H9 (cell line): ENCODE data around the gene ALG14. TPM values are rescaled to one million over a fixed set of nuclear protein-coding genes. Genes with fewer than 3 reads are reported as not detected.

Experiments used
- DNase-seq: peaks from one replicate; pipeline ENCODE4 v3.0.0-alpha.2; 2017
- H2AFZ ChIP-seq: one replicate; pipeline ENCODE4 v1.6.1; 2013; ENCODE audit warnings: mild to moderate bottlenecking, low read length, control low read depth, moderate library complexity
- H2AK5ac ChIP-seq: 2 replicates; pipeline ENCODE4 v1.6.1; 2013; ENCODE audit warnings: low read length, control low read depth, mixed read lengths; ENCODE audit not compliant: insufficient read length
- H2BK120ac ChIP-seq: one replicate; pipeline ENCODE4 v1.6.1; 2013; ENCODE audit warnings: low read depth, mild to moderate bottlenecking, low read length, control low read depth, inconsistent platforms; ENCODE audit not compliant: poor library complexity, severe bottlenecking
- H2BK12ac ChIP-seq: 2 replicates; pipeline ENCODE4 v1.6.1; 2013; ENCODE audit warnings: low read length, control low read depth, mixed read lengths, low read depth; ENCODE audit not compliant: insufficient read length
- H2BK15ac ChIP-seq: 2 replicates; pipeline ENCODE4 v1.6.1; 2013; ENCODE audit warnings: low read depth, low read length, control low read depth
- H2BK20ac ChIP-seq: one replicate; pipeline ENCODE4 v1.6.1; 2013; ENCODE audit warnings: low read depth, mild to moderate bottlenecking, low read length, control low read depth, inconsistent platforms; ENCODE audit not compliant: poor library complexity, severe bottlenecking
- H2BK5ac ChIP-seq: 2 replicates; pipeline ENCODE4 v1.6.1; 2013; ENCODE audit warnings: low read length, control low read depth, mixed read lengths; ENCODE audit not compliant: insufficient read length
- H3K14ac ChIP-seq: 2 replicates; pipeline ENCODE4 v1.6.1; 2013; ENCODE audit warnings: low read length, control low read depth; ENCODE audit not compliant: insufficient read depth
- H3K18ac ChIP-seq: 2 replicates; pipeline ENCODE4 v1.6.1; 2013; ENCODE audit warnings: low read depth, mild to moderate bottlenecking, mixed read lengths, low read length, control low read depth; ENCODE audit not compliant: insufficient read length
- H3K23ac ChIP-seq: 2 replicates; pipeline ENCODE4 v1.6.1; 2013; ENCODE audit warnings: low read length, control low read depth, mixed read lengths, low read depth; ENCODE audit not compliant: insufficient read length
- H3K23me2 ChIP-seq: 2 replicates; pipeline ENCODE4 v1.6.1; 2013; ENCODE audit warnings: low read depth, mild to moderate bottlenecking, mixed read lengths, low read length, control low read depth; ENCODE audit not compliant: insufficient read length, poor library complexity, severe bottlenecking
- H3K27ac ChIP-seq: 2 replicates; pipeline ENCODE4 v1.5.1; 2013; ENCODE audit warnings: low read length, control low read depth, mixed read lengths, low read depth; ENCODE audit not compliant: insufficient read length
- H3K27me3 ChIP-seq: 2 replicates; pipeline ENCODE4 v1.6.1; 2013; ENCODE audit warnings: low read length, control low read depth, inconsistent platforms; ENCODE audit not compliant: insufficient read depth
- H3K4ac ChIP-seq: 2 replicates; pipeline ENCODE4 v1.6.1; 2013; ENCODE audit warnings: low read depth, mild to moderate bottlenecking, control low read depth, inconsistent platforms, low read length, moderate library complexity
- H3K4me1 ChIP-seq: 2 replicates; pipeline ENCODE4 v1.6.1; 2013; ENCODE audit warnings: low read length, control low read depth, inconsistent platforms; ENCODE audit not compliant: insufficient read depth
- H3K4me2 ChIP-seq: 2 replicates; pipeline ENCODE4 v1.6.1; 2013; ENCODE audit warnings: low read length, control low read depth, mixed read lengths; ENCODE audit not compliant: insufficient read length, insufficient read depth
- H3K56ac ChIP-seq: 2 replicates; pipeline ENCODE4 v1.6.1; 2013; ENCODE audit warnings: low read depth, mild to moderate bottlenecking, mixed read lengths, low read length, control low read depth; ENCODE audit not compliant: insufficient read length
- H3K79me1 ChIP-seq: 2 replicates; pipeline ENCODE4 v1.6.1; 2013; ENCODE audit warnings: low read depth, mild to moderate bottlenecking, moderate library complexity, low read length, control low read depth, inconsistent platforms; ENCODE audit not compliant: insufficient read depth, poor library complexity, severe bottlenecking
- H3K79me2 ChIP-seq: 2 replicates; pipeline ENCODE4 v1.6.1; 2013; ENCODE audit warnings: low read length, control low read depth, inconsistent platforms; ENCODE audit not compliant: insufficient read depth
- H3K9ac ChIP-seq: 2 replicates; pipeline ENCODE4 v1.6.1; 2013; ENCODE audit warnings: low read length, control low read depth, mixed read lengths; ENCODE audit not compliant: insufficient read length; ENCODE audit errors: extremely low read depth
- H3K9me3 ChIP-seq: one replicate; pipeline ENCODE4 v1.6.1; 2013; ENCODE audit warnings: low read depth, low read length, inconsistent platforms; ENCODE audit not compliant: control insufficient read depth
- H3T11ph ChIP-seq: one replicate; pipeline ENCODE4 v1.6.1; 2013; ENCODE audit warnings: mild to moderate bottlenecking, low read length, control low read depth, inconsistent platforms
- H4K20me1 ChIP-seq: one replicate; pipeline ENCODE4 v1.6.1; 2013; ENCODE audit not compliant: control insufficient read depth, insufficient read length, insufficient read depth
- H4K5ac ChIP-seq: 2 replicates; pipeline ENCODE4 v1.6.1; 2013; ENCODE audit warnings: low read depth, mild to moderate bottlenecking, mixed read lengths, low read length, control low read depth; ENCODE audit not compliant: insufficient read length
- H4K8ac ChIP-seq: replicated peaks from 2 replicates; pipeline ENCODE4 v1.6.1; 2013; ENCODE audit warnings: low read length, control low read depth, mixed read lengths, low read depth; ENCODE audit not compliant: insufficient read length
- H4K91ac ChIP-seq: 2 replicates; pipeline ENCODE4 v1.6.1; 2013; ENCODE audit warnings: low read depth, mild to moderate bottlenecking, moderate library complexity, mixed read lengths, low read length, control low read depth; ENCODE audit not compliant: insufficient read length
- H3K27ac Mint-ChIP-seq, 3 experiments: 2 replicates in 2 of 3; 3 replicates in 1 of 3; pipeline ENCODE4 v1.8.0; 2020 to 2021; ENCODE audit warnings: mixed read lengths in 3 of 3, mild to moderate bottlenecking in 1 of 3, moderate library complexity in 1 of 3
- H3K27me3 Mint-ChIP-seq: 2 replicates; pipeline ENCODE4 v1.8.0; 2021; ENCODE audit warnings: low read depth, mild to moderate bottlenecking, moderate library complexity, mixed read lengths
- H3K36me3 Mint-ChIP-seq, 3 experiments: 2 replicates in 2 of 3; 3 replicates in 1 of 3; pipeline ENCODE4 v1.8.0; 2020 to 2021; ENCODE audit warnings: low read depth in 3 of 3, mixed read lengths in 3 of 3; ENCODE audit not compliant: insufficient read depth in 1 of 3
- H3K4me1 Mint-ChIP-seq, 2 experiments: 2 replicates each; pipeline ENCODE4 v1.8.0; 2020; ENCODE audit warnings: mixed read lengths in 2 of 2
- H3K4me3 Mint-ChIP-seq, 2 experiments: 2 replicates in 1 of 2; 3 replicates in 1 of 2; pipeline ENCODE4 v1.8.0; 2020 to 2021; ENCODE audit warnings: mild to moderate bottlenecking in 2 of 2, mixed read lengths in 2 of 2, moderate library complexity in 1 of 2
- H3K9me3 Mint-ChIP-seq, 2 experiments: 2 replicates in 1 of 2; 3 replicates in 1 of 2; pipeline ENCODE4 v1.8.0; 2020; ENCODE audit warnings: mild to moderate bottlenecking in 2 of 2, mixed read lengths in 2 of 2, moderate library complexity in 1 of 2
- WGBS: extraction: QIAGEN DNeasy Blood & Tissue Kit; methylation state at CpG from one replicate; pipeline ENCODE4 v1.1.7; 2013; ENCODE audit warnings: missing lambda C conversion rate, low lambda C conversion rate, mixed read lengths; ENCODE audit not compliant: insufficient read length; ENCODE audit errors: extremely low coverage; 5-methylcytosine and 5-hydroxymethylcytosine counted together
- total RNA-seq: library from RNA; stranded (reverse); gene quantifications from 2 replicates; pipeline ENCODE4 v1.2.1, GENCODE V29; 2021
- TF ChIP-seq, protein P1 (sequence below): fragments of 200-600 bp; sonication (generic); conservative IDR thresholded peaks from 3 replicates; pipeline ENCODE4 v1.8.0; 2021; ENCODE audit warnings: antibody characterized with exemption, mild to moderate bottlenecking

ALG14 gene
- total RNA-seq, 1 experiment from 2014 or later = 2.5 TPM

DNA sequence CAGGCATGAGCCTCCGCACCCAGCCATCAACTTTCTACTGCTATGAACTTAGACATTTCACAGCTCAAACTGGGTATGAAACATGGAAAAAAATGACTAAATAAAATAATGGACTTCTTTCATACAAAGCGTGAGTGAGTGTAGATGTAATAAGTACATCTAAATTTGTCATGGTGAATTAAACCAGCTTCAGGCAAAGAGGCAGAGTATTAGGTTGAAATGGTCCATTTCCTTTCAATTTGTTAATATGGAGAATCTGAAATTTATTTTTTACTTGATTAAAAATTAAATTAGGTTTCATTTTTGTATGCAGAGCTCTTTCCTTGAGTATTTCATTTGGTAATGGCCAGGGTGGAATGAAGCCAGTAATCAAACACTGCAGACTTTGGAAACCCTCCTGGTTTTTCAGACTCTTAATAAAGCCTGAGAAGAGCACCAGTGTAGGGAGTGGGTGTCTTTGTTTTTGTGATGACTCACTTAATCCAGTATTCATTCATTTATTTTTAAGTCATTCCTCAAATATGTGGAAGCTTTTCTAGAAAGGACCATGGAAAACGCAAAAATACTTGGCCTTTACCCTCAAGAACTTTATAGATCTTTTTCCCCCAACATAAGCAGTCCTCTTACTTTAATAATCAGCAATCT, 49.2 kb downstream of the ALG14 start:
- H3K4ac ChIP-seq = no peak overlapping the region
- H3K27ac Mint-ChIP-seq = no peak overlapping the region
- H3K23me2 ChIP-seq = no peaks in the 10 kb centered on the region
- no peak overlapping the region for H2BK20ac ChIP-seq
- peaks cover 0 to 5% of the 10 kb centered on the region in 2 experiments; a peak in 2 of 5 replicates for H3K9me3 Mint-ChIP-seq
- H4K5ac ChIP-seq = no peak overlapping the region
- H3T11ph ChIP-seq = no peak overlapping the region
- H3K9ac ChIP-seq = no peak overlapping the region
- H4K20me1 ChIP-seq = no peaks in the 10 kb centered on the region
- H2BK120ac ChIP-seq = no peak overlapping the region
- no peak overlapping the region for H2BK15ac ChIP-seq
- H3K36me3 Mint-ChIP-seq = peaks cover 0 to 5% (median 5%) of the 10 kb centered on the region in 3 experiments; a peak in 3 of 7 replicates
- H4K91ac ChIP-seq = no peak overlapping the region
- no peaks in the 10 kb centered on the region for H3K79me2 ChIP-seq
- no CpG with 5 or more reads among the region's 3 CpGs for WGBS
- H3K79me1 ChIP-seq = no peaks in the 10 kb centered on the region
- peaks cover 8 to 9% of the 10 kb centered on the region in 2 experiments for H3K4me1 Mint-ChIP-seq
- no peak overlapping the region for H3K23ac ChIP-seq
- H4K8ac ChIP-seq = no peak overlapping the region
- no peak overlapping the region for H2AFZ ChIP-seq
- no peak overlapping the region for H2BK5ac ChIP-seq
- no peaks in the 10 kb centered on the region for H3K27me3 Mint-ChIP-seq
- H3K27ac ChIP-seq = no peak overlapping the region
- no peak overlapping the region for H3K4me2 ChIP-seq
- no peak overlapping the region for H2BK12ac ChIP-seq
- TF ChIP-seq, protein P1, sequence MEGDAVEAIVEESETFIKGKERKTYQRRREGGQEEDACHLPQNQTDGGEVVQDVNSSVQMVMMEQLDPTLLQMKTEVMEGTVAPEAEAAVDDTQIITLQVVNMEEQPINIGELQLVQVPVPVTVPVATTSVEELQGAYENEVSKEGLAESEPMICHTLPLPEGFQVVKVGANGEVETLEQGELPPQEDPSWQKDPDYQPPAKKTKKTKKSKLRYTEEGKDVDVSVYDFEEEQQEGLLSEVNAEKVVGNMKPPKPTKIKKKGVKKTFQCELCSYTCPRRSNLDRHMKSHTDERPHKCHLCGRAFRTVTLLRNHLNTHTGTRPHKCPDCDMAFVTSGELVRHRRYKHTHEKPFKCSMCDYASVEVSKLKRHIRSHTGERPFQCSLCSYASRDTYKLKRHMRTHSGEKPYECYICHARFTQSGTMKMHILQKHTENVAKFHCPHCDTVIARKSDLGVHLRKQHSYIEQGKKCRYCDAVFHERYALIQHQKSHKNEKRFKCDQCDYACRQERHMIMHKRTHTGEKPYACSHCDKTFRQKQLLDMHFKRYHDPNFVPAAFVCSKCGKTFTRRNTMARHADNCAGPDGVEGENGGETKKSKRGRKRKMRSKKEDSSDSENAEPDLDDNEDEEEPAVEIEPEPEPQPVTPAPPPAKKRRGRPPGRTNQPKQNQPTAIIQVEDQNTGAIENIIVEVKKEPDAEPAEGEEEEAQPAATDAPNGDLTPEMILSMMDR = no peak
- H2AK5ac ChIP-seq = no peak overlapping the region
- no peaks in the 10 kb centered on the region for H3K27me3 ChIP-seq
- no peaks in the 10 kb centered on the region for H3K4me1 ChIP-seq
- no peak for DNase-seq
- H3K18ac ChIP-seq = no peak overlapping the region
- H3K56ac ChIP-seq = no peak overlapping the region
- no peak overlapping the region; a peak in 1 of 5 replicates for H3K4me3 Mint-ChIP-seq
- H3K14ac ChIP-seq = no peak overlapping the region
- no peaks in the 10 kb centered on the region for H3K9me3 ChIP-seq
